PC-9 (cell line): Measurements from ENCODE around the gene C20orf144. TPM values are rescaled to one million over a fixed set of nuclear protein-coding genes. Genes with fewer than 3 reads are reported as not detected.

ENCODE experiments used
- BruUV-seq: library from RNA; stranded (reverse); fragments of 400-500 nt; replicated peaks from 2 replicates; lab custom pipeline; 2021; lab: Mats Ljungman, UMichigan
- CTCF ChIA-PET: fragments of 300-600 bp; sonication (Branson Sonifier 250); formaldehyde crosslinking; loops from one replicate; lab custom pipeline; 2022; ENCODE audit warnings: antibody characterized with exemption; lab: Charles Lee
- POLR2A ChIA-PET: fragments of 300-600 bp; sonication (Branson Sonifier 250); formaldehyde crosslinking; loops from one replicate; lab custom pipeline; 2022; ENCODE audit warnings: antibody characterized with exemption; ENCODE audit not compliant: unreplicated experiment; lab: Charles Lee
- DNase-seq, 2 experiments: peaks; one replicate each; pipeline versions ENCODE4 v3.0.0 to v3.0.0-alpha.2; 2015 to 2022; ENCODE audit warnings: mixed read lengths in 1 of 2
- H2AFZ ChIP-seq: fragments of 200-600 bp; sonication (generic); 2 replicates; pipeline ENCODE4 v1.8.1; 2017; ENCODE audit warnings: antibody characterized with exemption
- H3F3A ChIP-seq: fragments of 200-600 bp; sonication (generic); 2 replicates; pipeline ENCODE4 v1.8.1; 2017; ENCODE audit warnings: antibody characterized with exemption, mild to moderate bottlenecking, low read depth; ENCODE audit not compliant: insufficient read depth
- H3K27ac ChIP-seq: fragments of 200-600 bp; sonication (generic); 2 replicates; pipeline ENCODE4 v1.6.1; 2016; ENCODE audit warnings: mixed run types
- H3K27me3 ChIP-seq: fragments of 200-600 bp; sonication (generic); 2 replicates; pipeline ENCODE4 v1.6.1; 2016; ENCODE audit warnings: low read depth, mixed run types; ENCODE audit not compliant: insufficient read depth
- H3K36me3 ChIP-seq: fragments of 200-600 bp; sonication (generic); 2 replicates; pipeline ENCODE4 v1.6.1; 2016; ENCODE audit warnings: low read depth, mixed run types
- H3K4me1 ChIP-seq: fragments of 200-600 bp; sonication (generic); replicated peaks from 2 replicates; pipeline ENCODE4 v1.6.1; 2016; ENCODE audit warnings: mixed run types; ENCODE audit not compliant: insufficient read depth
- H3K4me2 ChIP-seq: fragments of 200-600 bp; sonication (generic); 2 replicates; pipeline ENCODE4 v1.6.1; 2017; ENCODE audit warnings: mixed run types
- H3K4me3 ChIP-seq: fragments of 200-600 bp; sonication (generic); 2 replicates; pipeline ENCODE4 v1.6.1; 2016; ENCODE audit warnings: mixed run types
- H3K79me2 ChIP-seq: fragments of 200-600 bp; sonication (generic); 2 replicates; pipeline ENCODE4 v1.6.1; 2017; ENCODE audit warnings: low read depth, mixed run types
- H3K9me2 ChIP-seq: fragments of 200-600 bp; sonication (generic); 2 replicates; pipeline ENCODE4 v1.8.1; 2017; ENCODE audit warnings: mild to moderate bottlenecking; ENCODE audit not compliant: insufficient read depth
- H3K9me3 ChIP-seq: fragments of 200-600 bp; sonication (generic); 2 replicates; pipeline ENCODE4 v1.8.1; 2016; ENCODE audit warnings: low read depth; ENCODE audit not compliant: insufficient read depth
- H4K20me1 ChIP-seq: fragments of 200-600 bp; sonication (generic); 2 replicates; pipeline ENCODE4 v1.8.1; 2017; ENCODE audit not compliant: insufficient read depth
- EZH2 ChIP-seq: fragments of 200-600 bp; sonication (generic); IDR thresholded peaks from 2 replicates; pipeline ENCODE4 v1.8.0; 2017; ENCODE audit warnings: antibody characterized with exemption, low read depth
- intact Hi-C: fragments of 100-400 bp; cut with micrococcal nuclease; formaldehyde crosslinking; loops from one replicate; pipeline ENCODE4 v1.10.0; 2022; ENCODE audit not compliant: unreplicated experiment
- total RNA-seq: library from RNA; stranded (reverse); gene quantifications from 2 replicates; pipeline ENCODE4 v1.2.3, GENCODE V29; 2021
- TF ChIP-seq, protein P1 (sequence below): fragments of 200-600 bp; sonication (generic); conservative IDR thresholded peaks from 2 replicates; pipeline ENCODE4 v1.6.1; 2017; ENCODE audit warnings: mixed run types, antibody characterized with exemption, mild to moderate bottlenecking, moderate library complexity

The C20orf144 gene
- total RNA-seq, 1 experiment from 2014 or later, result 0.20 TPM

DNA sequence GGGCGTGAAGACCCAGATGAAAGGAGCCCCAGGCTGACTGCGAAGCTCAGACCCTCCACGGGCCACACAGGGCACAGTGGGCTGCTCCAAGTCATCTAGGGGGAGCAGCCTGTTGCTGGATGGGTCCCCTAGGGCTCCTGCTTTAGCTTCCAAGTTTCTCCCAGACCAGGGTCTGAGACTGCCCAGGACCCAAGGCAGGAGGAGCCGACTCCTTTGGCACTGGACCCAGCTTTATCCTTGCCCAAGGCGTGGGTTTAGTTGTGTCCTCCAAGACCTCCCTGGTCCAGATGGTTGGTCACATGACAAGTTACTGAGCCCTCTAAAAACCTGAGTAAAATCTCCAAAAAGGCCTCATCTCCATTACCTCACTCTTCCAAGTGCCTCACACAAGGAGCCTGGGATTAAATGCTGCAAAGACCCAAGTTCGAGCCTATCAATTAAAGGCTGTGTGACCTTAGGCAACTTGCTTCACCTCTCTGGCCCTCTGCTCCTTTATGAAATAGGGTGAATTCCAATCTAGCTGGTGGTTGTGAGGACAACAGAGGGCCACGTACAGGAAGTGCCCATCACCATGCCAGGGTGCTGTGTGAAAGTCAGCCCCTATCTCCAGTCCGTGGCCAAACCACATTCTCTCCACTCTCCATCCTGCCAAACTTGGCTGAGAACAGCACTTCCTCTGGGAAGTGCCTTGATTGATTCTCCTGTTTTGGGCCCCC, 9.6 kb downstream of the C20orf144 start:
- H3K4me3 ChIP-seq, result no peak overlapping the region; the same call in 1 of the 2 replicates
- H2AFZ ChIP-seq, result no peak overlapping the region
- BruUV-seq, result no TSS peak
- no peaks in the 10 kb centered on the region for H3K9me2 ChIP-seq
- no peaks in the 10 kb centered on the region for H3K27me3 ChIP-seq
- peaks cover 43% of the 10 kb centered on the region for H3F3A ChIP-seq
- peaks cover 38% of the 10 kb centered on the region for H3K79me2 ChIP-seq
- 0 out of 2 replicates have a peak, but pooled peaks cover 6% of the 10 kb centered on the region for H3K36me3 ChIP-seq
- no peaks in the 10 kb centered on the region for H4K20me1 ChIP-seq
- no peaks in the 10 kb centered on the region for H3K9me3 ChIP-seq
- H3K27ac ChIP-seq, result no peak overlapping the region
- peak overlapping the region; percentile 84 for H3K4me2 ChIP-seq
- intact Hi-C loops, result loop anchor here (5.0 kb wide), 1 partner anchor 61 kb away; the partner anchor contains the start of gene ZNF341
- H3K4me1 ChIP-seq, result peaks cover 27% of the 10 kb centered on the region; the same call in 1 of the 2 replicates
- CTCF ChIA-PET, result no interaction called here
- no peak for TF ChIP-seq EZH2
- TF ChIP-seq, protein P1, sequence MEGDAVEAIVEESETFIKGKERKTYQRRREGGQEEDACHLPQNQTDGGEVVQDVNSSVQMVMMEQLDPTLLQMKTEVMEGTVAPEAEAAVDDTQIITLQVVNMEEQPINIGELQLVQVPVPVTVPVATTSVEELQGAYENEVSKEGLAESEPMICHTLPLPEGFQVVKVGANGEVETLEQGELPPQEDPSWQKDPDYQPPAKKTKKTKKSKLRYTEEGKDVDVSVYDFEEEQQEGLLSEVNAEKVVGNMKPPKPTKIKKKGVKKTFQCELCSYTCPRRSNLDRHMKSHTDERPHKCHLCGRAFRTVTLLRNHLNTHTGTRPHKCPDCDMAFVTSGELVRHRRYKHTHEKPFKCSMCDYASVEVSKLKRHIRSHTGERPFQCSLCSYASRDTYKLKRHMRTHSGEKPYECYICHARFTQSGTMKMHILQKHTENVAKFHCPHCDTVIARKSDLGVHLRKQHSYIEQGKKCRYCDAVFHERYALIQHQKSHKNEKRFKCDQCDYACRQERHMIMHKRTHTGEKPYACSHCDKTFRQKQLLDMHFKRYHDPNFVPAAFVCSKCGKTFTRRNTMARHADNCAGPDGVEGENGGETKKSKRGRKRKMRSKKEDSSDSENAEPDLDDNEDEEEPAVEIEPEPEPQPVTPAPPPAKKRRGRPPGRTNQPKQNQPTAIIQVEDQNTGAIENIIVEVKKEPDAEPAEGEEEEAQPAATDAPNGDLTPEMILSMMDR, result no peak
- no peak for DNase-seq
- POLR2A ChIA-PET, result interaction anchor here (0.6 kb wide), 1 partner anchor 394 kb away, joined by 12 read pairs; no protein-coding TSS in a partner anchor

DNA sequence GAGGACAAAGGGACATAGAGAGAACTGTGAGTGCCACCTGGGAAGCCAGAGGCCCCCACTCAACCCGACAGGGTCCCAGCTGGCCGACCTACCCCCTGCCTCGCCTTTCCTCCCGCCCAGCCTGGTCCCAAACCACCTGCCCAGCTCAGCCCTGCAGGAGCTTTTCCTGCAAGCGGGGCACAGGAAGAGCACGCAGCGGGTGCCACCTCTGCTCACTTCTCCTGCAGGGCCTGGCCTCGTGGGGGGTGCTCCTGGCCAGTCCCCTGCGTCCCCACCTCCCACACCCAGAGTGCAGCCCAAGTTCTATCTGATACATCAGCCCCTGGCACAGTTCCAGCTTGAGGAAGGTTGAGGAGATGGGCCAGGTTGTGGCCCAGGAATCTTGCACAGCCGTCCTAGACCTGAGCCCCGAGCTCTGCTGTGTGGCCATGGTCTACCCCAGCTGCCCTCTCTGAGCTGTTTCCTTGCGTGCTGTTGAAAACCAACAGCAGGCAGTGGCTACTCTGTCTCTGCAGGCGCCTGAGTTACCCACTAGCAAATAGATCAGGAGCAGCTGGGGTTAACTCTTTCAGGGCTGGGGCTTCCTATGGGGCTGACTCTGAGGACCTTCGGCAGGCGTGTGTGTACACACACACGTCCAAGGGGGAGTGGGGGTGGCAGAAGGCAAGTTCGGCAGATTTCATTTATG, 10.4 kb downstream of the C20orf144 start:
- no peak for DNase-seq
- intact Hi-C loops, result loop anchor here (5.0 kb wide), 1 partner anchor 60 kb away; the partner anchor contains the start of gene ZNF341
- BruUV-seq, result no TSS peak
- no peaks in the 10 kb centered on the region for H3K9me3 ChIP-seq
- no peak for TF ChIP-seq EZH2
- TF ChIP-seq, protein P1, result no peak
- ChIA-PET CTCF (no interaction called here), POLR2A (no interaction called here)
- peak overlapping the region; percentile 96 for H3K4me3 ChIP-seq
- no peaks in the 10 kb centered on the region for H4K20me1 ChIP-seq
- H2AFZ ChIP-seq, result no peak overlapping the region
- H3K79me2 ChIP-seq, result peaks cover 38% of the 10 kb centered on the region
- no peak overlapping the region for H3K27ac ChIP-seq
- peak overlapping the region; percentile 84 for H3K4me2 ChIP-seq
- peaks cover 37% of the 10 kb centered on the region for H3F3A ChIP-seq
- H3K4me1 ChIP-seq, result peaks cover 27% of the 10 kb centered on the region; the same call in 1 of the 2 replicates
- 0 out of 2 replicates have a peak, but pooled peaks cover 6% of the 10 kb centered on the region for H3K36me3 ChIP-seq
- no peaks in the 10 kb centered on the region for H3K9me2 ChIP-seq
- H3K27me3 ChIP-seq, result no peaks in the 10 kb centered on the region

- peaks cover 38% of the 10 kb centered on the region for H3K79me2 ChIP-seq
- H4K20me1 ChIP-seq, result no peaks in the 10 kb centered on the region
- no peak for TF ChIP-seq EZH2
- TF ChIP-seq, protein P1, result no peak
- H3K27me3 ChIP-seq, result no peaks in the 10 kb centered on the region
- peaks cover 32% of the 10 kb centered on the region; the same call in 1 of the 2 replicates for H3F3A ChIP-seq
- peak in 1 of 2 experiments; percentile 11 for DNase-seq
- peaks cover 22% of the 10 kb centered on the region; the same call in 1 of the 2 replicates for H3K4me1 ChIP-seq
- no peak overlapping the region for H2AFZ ChIP-seq
- peak overlapping the region; percentile 96 for H3K4me3 ChIP-seq
- intact Hi-C loops, result loop anchor here (5.0 kb wide), 1 partner anchor 59 kb away; the partner anchor contains the start of gene ZNF341
- no peak overlapping the region for H3K27ac ChIP-seq
- H3K4me2 ChIP-seq, result peak overlapping the region; percentile 84
- 0 out of 2 replicates have a peak, but pooled peaks cover 6% of the 10 kb centered on the region for H3K36me3 ChIP-seq
- POLR2A ChIA-PET, result no interaction called here
- no peaks in the 10 kb centered on the region for H3K9me3 ChIP-seq
- H3K9me2 ChIP-seq, result no peaks in the 10 kb centered on the region
- BruUV-seq, result TSS peak; percentile 33
- CTCF ChIA-PET, result no interaction called here
Measured at GRCh38 chr20:33673114-33673409, 10.9 kb downstream of the C20orf144 start.
